ENCODE measurements around the gene NXPH4.

NXPH4 gene

DNA sequence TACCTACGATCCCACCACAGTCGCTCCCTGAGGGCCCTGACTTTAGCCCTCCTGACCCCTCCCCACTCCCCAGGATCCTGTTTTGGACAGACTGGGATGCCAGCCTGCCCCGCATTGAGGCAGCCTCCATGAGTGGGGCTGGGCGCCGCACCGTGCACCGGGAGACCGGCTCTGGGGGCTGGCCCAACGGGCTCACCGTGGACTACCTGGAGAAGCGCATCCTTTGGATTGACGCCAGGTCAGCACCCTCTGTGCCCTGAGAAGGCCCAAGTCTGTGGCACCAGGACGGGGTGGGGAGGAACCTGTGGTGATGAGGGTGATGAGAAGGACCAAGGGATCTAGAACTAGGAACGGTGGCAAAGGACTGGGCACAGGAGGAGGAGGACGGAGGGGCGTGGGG lies 39.2 kb upstream of the NXPH4 start:
- TF ChIP-seq, protein P1, sequence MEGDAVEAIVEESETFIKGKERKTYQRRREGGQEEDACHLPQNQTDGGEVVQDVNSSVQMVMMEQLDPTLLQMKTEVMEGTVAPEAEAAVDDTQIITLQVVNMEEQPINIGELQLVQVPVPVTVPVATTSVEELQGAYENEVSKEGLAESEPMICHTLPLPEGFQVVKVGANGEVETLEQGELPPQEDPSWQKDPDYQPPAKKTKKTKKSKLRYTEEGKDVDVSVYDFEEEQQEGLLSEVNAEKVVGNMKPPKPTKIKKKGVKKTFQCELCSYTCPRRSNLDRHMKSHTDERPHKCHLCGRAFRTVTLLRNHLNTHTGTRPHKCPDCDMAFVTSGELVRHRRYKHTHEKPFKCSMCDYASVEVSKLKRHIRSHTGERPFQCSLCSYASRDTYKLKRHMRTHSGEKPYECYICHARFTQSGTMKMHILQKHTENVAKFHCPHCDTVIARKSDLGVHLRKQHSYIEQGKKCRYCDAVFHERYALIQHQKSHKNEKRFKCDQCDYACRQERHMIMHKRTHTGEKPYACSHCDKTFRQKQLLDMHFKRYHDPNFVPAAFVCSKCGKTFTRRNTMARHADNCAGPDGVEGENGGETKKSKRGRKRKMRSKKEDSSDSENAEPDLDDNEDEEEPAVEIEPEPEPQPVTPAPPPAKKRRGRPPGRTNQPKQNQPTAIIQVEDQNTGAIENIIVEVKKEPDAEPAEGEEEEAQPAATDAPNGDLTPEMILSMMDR (IDR thresholded peaks at IDR 0.05; ENCODE audit: insufficient read depth, missing control alignments), result no peak
- no peak for FAIRE-seq

DNA sequence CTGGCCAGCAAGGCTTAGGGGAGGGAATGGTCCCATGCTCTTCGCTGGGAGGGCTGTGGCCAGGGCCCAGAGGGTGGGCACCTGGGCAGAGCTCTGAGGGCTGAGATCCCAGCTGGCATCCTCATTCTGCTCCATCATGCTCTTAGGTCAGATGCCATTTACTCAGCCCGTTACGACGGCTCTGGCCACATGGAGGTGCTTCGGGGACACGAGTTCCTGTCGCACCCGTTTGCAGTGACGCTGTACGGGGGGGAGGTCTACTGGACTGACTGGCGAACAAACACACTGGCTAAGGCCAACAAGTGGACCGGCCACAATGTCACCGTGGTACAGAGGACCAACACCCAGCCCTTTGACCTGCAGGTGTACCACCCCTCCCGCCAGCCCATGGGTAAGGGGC lies 38.4 kb upstream of the NXPH4 start:
- no peak for DNase-seq (ENCODE audit: insufficient read length, low spot score)
- TF ChIP-seq, protein P1 (IDR thresholded peaks at IDR 0.05; ENCODE audit: insufficient read depth, missing control alignments), result no peak
- no peak for FAIRE-seq

More for the DNA sequence above, 39.2 kb upstream of the NXPH4 start:
- DNase-seq (ENCODE audit: insufficient read length, low spot score), result no peak

DNA sequence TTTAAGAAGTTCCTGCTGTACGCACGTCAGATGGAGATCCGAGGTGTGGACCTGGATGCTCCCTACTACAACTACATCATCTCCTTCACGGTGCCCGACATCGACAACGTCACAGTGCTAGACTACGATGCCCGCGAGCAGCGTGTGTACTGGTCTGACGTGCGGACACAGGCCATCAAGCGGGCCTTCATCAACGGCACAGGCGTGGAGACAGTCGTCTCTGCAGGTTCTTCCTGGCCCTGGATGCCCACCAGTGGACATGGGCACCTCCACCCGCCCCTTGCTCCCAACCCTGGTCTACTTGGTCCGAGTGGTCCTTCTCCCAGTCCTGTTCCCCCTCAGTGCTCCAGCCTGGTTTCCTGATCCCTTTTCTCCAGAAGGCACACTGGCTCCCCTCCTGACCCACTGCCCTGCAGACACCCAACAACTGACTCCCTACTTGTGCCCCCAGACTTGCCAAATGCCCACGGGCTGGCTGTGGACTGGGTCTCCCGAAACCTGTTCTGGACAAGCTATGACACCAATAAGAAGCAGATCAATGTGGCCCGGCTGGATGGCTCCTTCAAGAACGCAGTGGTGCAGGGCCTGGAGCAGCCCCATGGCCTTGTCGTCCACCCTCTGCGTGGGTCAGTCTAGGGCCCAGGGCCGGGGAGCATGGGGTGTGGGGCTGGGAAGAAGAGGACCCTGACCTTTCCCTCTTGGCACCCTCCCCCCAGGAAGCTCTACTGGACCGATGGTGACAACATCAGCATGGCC lies 37.1 kb upstream of the NXPH4 start:
- DNase-seq (ENCODE audit: insufficient read length, low spot score), result no peak
- TF ChIP-seq, protein P1 (IDR thresholded peaks at IDR 0.05; ENCODE audit: insufficient read depth, missing control alignments), result no peak
- no peak for FAIRE-seq

DNA sequence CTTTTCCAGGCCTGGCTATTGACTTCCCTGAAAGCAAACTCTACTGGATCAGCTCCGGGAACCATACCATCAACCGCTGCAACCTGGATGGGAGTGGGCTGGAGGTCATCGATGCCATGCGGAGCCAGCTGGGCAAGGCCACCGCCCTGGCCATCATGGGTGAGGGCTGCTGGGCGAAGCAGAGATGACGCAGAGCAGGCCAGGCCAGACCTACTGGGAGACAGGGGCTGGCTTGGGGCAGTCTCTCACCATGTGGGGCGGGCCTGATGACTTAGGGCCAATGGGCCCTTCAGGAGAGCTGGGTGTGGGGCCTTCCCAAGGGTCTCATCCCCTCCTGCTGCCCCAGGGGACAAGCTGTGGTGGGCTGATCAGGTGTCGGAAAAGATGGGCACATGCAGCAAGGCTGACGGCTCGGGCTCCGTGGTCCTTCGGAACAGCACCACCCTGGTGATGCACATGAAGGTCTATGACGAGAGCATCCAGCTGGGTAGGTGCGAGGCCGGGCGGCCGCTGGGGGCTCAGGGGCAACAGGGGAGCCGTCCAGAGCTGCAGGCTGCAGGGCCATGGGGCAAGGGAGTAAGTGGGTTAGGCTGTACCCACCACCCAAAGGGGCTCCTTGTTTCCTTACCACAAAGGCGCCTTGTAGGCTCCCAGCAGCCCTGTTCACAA lies 36.1 kb upstream of the NXPH4 start:
- no peak for DNase-seq (ENCODE audit: insufficient read length, low spot score)
- TF ChIP-seq, protein P1 (IDR thresholded peaks at IDR 0.05; ENCODE audit: insufficient read depth, missing control alignments), result no peak
- no peak for FAIRE-seq

DNA sequence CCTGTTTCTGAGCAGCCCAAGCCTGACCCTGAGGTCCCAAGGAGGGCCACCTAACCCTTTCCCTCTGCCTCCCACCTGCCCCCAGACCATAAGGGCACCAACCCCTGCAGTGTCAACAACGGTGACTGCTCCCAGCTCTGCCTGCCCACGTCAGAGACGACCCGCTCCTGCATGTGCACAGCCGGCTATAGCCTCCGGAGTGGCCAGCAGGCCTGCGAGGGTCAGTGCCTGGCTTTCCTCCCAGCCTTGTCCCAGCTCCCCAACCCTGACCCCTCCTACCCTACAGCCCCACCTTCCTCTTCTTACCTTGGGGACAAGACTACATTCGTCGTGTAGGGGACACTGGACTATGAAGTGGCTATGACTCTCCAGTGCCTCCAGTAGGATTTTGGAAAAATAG lies 35.5 kb upstream of the NXPH4 start:
- no peak for FAIRE-seq
- DNase-seq (ENCODE audit: insufficient read length, low spot score), result no peak
- TF ChIP-seq, protein P1 (IDR thresholded peaks at IDR 0.05; ENCODE audit: insufficient read depth, missing control alignments), result no peak

DNA sequence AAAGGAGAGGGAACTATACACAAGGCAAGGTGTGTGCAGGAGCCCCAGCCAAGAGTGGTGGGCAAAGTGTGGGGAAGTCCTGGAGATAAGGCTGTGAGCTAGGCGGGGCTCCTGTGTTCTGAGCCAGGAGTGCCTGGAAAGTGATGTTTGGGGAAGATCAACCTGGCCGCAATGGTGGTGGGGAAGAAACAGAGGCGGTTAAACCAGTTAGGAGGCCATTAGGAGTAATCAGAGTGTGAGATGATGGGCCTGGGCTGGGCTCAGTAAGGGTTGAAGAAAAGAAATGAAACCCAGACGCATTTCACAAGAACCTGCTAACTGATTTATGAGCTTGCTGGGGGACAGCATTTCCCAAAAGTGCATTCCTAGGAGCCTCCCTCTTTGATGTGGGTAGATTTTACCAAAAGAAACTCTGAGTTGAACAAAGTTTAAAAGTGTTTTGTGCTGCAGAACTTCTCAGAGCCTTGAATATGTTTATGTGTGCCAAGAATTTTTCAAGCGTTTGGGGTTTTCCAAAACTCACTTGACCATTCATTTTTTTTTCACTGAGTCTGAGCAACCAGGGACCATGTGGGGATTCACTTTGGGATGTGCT lies 34.9 kb upstream of the NXPH4 start:
- FAIRE-seq, result no peak
- no peak for DNase-seq (ENCODE audit: insufficient read length, low spot score)
- TF ChIP-seq, protein P1 (IDR thresholded peaks at IDR 0.05; ENCODE audit: insufficient read depth, missing control alignments), result no peak
